Lung (tissue), 12 donors: ENCODE results near the gene TMCC1. TPM values are rescaled to one million over a fixed set of nuclear protein-coding genes. Genes with fewer than 3 reads are reported as not detected.
A peak's percentile ranks its signal among the peaks of the same experiment; 100 is the strongest.
"Not testable (repeated sequence)": the region's sequence is repeated elsewhere in the genome, so short reads cannot be mapped to it uniquely, and the experiment has no call there.

Experiments used
- ATAC-seq: fragments of 200-7000 bp; cut with Tn5 transposase; one replicate; pipeline ENCODE4 v1.9.1; 2020; ENCODE audit warnings: moderate number of reproducible peaks; ENCODE audit not compliant: insufficient read depth, low FRiP score
- DNase-seq, 3 donors: peaks; one replicate each; pipeline ENCODE4 v3.0.0-alpha.2; 2013 to 2017
- H3K27ac ChIP-seq, 2 donors: one replicate each; pipeline ENCODE4 v1.5.1; 2013; ENCODE audit warnings: mild to moderate bottlenecking in 2 of 2, moderate library complexity in 2 of 2, control low read depth in 1 of 2, inconsistent platforms in 1 of 2, low read depth in 1 of 2, low read length in 1 of 2
- H3K27me3 ChIP-seq, 3 donors: one replicate each; pipeline ENCODE4 v1.5.1; 2013; ENCODE audit warnings: low read length in 2 of 3; ENCODE audit not compliant: control insufficient read depth in 3 of 3, insufficient read depth in 3 of 3
- H3K36me3 ChIP-seq, 4 donors: one replicate each; pipeline ENCODE4 v1.5.1; 2013; ENCODE audit warnings: low read length in 4 of 4, mild to moderate bottlenecking in 1 of 4, moderate library complexity in 1 of 4; ENCODE audit not compliant: control insufficient read depth in 4 of 4, insufficient read depth in 4 of 4
- H3K4me1 ChIP-seq, 5 donors: one replicate each; pipeline ENCODE4 v1.5.1; 2013; ENCODE audit warnings: low read length in 5 of 5, mild to moderate bottlenecking in 2 of 5, moderate library complexity in 1 of 5; ENCODE audit not compliant: control insufficient read depth in 5 of 5, insufficient read depth in 5 of 5
- H3K4me3 ChIP-seq: one replicate; pipeline ENCODE4 v1.5.1; 2013; ENCODE audit warnings: mild to moderate bottlenecking, control low read depth, moderate library complexity
- H3K9ac ChIP-seq, 2 donors: one replicate each; pipeline ENCODE4 v1.5.1; 2013; ENCODE audit warnings: low read length in 2 of 2, control low read depth in 1 of 2; ENCODE audit not compliant: insufficient read depth in 1 of 2
- H3K9me3 ChIP-seq, 4 donors: one replicate each; pipeline ENCODE4 v1.5.1; 2013; ENCODE audit warnings: low read length in 3 of 4, mild to moderate bottlenecking in 1 of 4, moderate library complexity in 1 of 4; ENCODE audit not compliant: control insufficient read depth in 4 of 4, insufficient read depth in 3 of 4
- WGBS, 2 donors: extraction: QIAGEN DNeasy Blood & Tissue Kit; methylation state at CpG; one replicate each; pipeline ENCODE4 v1.1.7; 2013; 5-methylcytosine and 5-hydroxymethylcytosine counted together
- polyA plus RNA-seq, 2 donors: library from polyadenylated mRNA; stranded (reverse); fragments of 200-250 nt; gene quantifications; one replicate each; pipeline ENCODE4 v1.2.1, GENCODE V29; 2013
- total RNA-seq, 2 donors: library from RNA; depleted of rRNA in 1 of 2; stranded (reverse); fragments of >200 nt in 1 of 2; gene quantifications; one replicate each; pipeline ENCODE4 v1.2.1, GENCODE V29; 2014 to 2021
- TF ChIP-seq, protein P1 (sequence below): IDR thresholded peaks from 2 replicates; pipeline ENCODE4 v1.5.1; 2012; ENCODE audit warnings: mild to moderate bottlenecking; ENCODE audit errors: control extremely low read depth, extremely low read depth
- donor health status: control.
- donor health status: control.
- donor health status: Bipolar disorder and iron deficiency.
- donor health status: healthy.
- donor health status: DM: yes; HTN: yes; CAD: no.

TMCC1 gene
- total and polyA plus RNA-seq, 4 donors, result 8.7 to 39.4 (median 22.8) TPM

DNA sequence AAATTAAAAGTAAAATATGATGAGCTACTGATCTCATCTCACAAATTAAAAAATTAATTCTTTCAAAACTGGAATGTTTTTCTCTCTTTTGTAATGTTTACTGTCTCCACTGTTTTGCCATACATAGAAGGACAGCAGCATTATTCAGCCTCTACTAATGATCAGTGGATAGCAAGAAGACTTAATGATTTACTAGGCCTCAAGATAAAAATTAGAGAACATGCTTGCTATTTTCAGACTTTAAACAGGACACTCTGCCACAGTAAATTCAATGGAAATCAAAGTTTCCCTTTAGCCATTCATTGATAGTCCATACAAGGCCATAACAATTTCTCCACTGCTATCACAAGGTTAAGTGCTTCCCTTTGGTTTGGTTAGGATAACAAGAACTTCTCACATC is 129.4 kb downstream of the TMCC1 start:
- no peaks in the 10 kb centered on the region for H3K27me3 ChIP-seq
- TF ChIP-seq, protein P1, sequence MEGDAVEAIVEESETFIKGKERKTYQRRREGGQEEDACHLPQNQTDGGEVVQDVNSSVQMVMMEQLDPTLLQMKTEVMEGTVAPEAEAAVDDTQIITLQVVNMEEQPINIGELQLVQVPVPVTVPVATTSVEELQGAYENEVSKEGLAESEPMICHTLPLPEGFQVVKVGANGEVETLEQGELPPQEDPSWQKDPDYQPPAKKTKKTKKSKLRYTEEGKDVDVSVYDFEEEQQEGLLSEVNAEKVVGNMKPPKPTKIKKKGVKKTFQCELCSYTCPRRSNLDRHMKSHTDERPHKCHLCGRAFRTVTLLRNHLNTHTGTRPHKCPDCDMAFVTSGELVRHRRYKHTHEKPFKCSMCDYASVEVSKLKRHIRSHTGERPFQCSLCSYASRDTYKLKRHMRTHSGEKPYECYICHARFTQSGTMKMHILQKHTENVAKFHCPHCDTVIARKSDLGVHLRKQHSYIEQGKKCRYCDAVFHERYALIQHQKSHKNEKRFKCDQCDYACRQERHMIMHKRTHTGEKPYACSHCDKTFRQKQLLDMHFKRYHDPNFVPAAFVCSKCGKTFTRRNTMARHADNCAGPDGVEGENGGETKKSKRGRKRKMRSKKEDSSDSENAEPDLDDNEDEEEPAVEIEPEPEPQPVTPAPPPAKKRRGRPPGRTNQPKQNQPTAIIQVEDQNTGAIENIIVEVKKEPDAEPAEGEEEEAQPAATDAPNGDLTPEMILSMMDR, result no peak
- H3K9ac ChIP-seq, result no peak overlapping the region
- H3K9me3 ChIP-seq, result no peaks in the 10 kb centered on the region
- H3K4me1 ChIP-seq, result peaks cover 0 to 3% (median 0%) of the 10 kb centered on the region in 5 donors
- no peaks in the 10 kb centered on the region for H3K36me3 ChIP-seq
- H3K4me3 ChIP-seq, result no peak overlapping the region
- DNase-seq (no peak), ATAC-seq (no peak)
- no peak overlapping the region for H3K27ac ChIP-seq

DNA sequence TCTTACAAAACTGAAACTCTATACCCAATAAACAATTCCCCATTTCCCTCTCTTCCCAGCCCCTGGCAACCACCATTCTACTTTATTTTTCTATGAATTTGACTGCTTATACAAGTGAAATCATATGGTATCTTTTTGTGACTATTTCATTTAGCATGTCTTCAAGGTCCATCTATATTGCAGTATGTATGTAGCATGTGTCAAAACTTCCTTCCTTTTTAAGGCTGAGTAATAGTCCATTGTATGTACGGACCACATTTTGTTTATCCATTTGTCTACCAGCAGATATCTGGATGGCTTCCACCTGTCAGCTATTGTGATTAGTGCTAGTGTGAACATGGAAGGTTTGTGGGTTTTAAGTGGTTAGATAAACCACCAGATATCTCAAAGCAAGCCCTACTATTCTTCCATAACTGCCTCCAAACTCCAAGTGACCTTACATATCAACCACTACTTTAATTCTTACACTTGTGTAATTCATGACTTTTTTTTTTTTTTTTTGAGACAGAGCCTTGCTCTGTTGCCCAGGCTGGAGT is 134.7 kb downstream of the TMCC1 start:
- 22 to 38% methylated on average over 1 of the region's 1 CpG for WGBS, 2 donors
- Histone ChIP-seq H3K9ac (no peak overlapping the region), H3K36me3 (no peaks in the 10 kb centered on the region), H3K27ac (no peak overlapping the region), H3K4me1 (peaks cover 0 to 9% (median 6%) of the 10 kb centered on the region in 5 donors), H3K27me3 (no peaks in the 10 kb centered on the region), H3K9me3 (no peaks in the 10 kb centered on the region), H3K4me3 (no peak overlapping the region)
- DNase-seq (no peak), ATAC-seq (no peak)
- TF ChIP-seq, protein P1, result no peak

DNA sequence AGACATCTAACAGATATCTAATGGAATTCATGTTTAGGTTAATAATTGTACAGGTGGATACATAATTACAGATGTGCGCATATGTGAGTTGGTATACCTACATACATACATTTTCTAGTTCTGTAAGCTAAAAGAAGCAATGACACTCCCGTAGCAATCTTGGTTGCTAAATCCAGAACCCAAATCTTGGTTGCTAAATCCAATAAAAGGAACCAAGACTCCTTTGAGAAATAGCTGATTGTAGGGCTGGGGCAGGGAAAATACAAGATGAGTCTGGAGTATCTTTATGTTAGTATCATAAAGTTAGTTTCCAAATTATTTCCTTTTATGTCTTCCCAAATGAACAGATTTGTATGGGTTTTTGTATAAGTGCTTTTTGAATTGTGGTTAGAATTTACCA is 135.2 kb downstream of the TMCC1 start:
- ATAC-seq (no peak), DNase-seq (no peak)
- H3K9me3 ChIP-seq, result no peaks in the 10 kb centered on the region
- H3K4me1 ChIP-seq, result peaks cover 0 to 9% (median 6%) of the 10 kb centered on the region in 5 donors
- no peaks in the 10 kb centered on the region for H3K27me3 ChIP-seq
- H3K27ac ChIP-seq, result no peak overlapping the region
- no peak overlapping the region for H3K4me3 ChIP-seq
- WGBS, 2 donors, result 65 to 86% methylated on average over 2 of the region's 2 CpGs
- TF ChIP-seq, protein P1, result no peak
- no peak overlapping the region for H3K9ac ChIP-seq
- H3K36me3 ChIP-seq, result no peaks in the 10 kb centered on the region

DNA sequence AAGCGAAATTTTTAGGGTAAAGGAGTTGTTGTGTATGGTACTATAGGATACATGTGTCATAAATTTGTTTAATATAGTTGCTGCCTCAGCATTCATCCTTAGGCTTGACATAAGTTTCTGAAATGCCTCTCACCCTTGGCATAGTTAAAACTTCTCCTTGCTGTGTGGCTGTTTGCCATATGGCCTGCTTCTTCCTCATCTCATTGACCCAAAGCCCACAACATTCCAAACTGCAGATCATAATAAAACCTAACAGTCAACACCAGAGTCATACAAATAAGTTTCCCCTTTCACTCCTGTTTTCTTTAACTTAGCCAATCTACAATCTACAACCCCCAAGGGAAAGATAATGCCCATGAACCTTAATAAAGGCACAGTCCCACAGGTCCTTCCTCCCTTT is 136.6 kb downstream of the TMCC1 start:
- DNase-seq, result peak; percentile 43 to 79 (median 71)
- WGBS, 2 donors, result 39 to 86% methylated on average over 1 of the region's 1 CpG
- TF ChIP-seq, protein P1, result no peak
- Histone ChIP-seq H3K9ac (no peak overlapping the region), H3K9me3 (peaks cover 0 to 2% (median 0%) of the 10 kb centered on the region in 4 donors), H3K4me3 (no peak overlapping the region), H3K27ac (no peak overlapping the region), H3K27me3 (no peaks in the 10 kb centered on the region), H3K36me3 (peaks cover 0 to 3% (median 0%) of the 10 kb centered on the region in 4 donors), H3K4me1 (peaks cover 0 to 9% (median 6%) of the 10 kb centered on the region in 5 donors)
- no peak for ATAC-seq

DNA sequence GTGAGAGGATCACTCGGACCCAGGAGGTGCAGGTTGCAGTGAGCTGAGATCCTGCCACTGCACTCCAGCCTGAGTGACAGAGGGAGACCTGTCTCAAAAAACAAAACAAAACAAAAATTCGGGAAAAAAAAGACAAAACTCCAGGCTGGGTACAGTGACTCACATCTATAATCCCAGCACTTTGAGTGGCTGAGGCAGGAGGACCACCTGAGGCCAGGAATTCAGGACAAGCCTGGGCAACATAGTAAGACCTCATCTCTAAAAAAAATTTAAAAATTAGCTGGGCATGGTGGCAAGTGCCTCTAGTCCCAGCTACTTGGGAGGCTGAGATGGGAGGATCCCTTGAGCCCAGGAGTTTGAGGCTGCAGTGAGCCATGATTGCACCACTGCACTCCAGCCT is 142.4 kb downstream of the TMCC1 start:
- not testable (repeated sequence) for DNase-seq, H3K27ac ChIP-seq, H3K4me3 ChIP-seq, H3K36me3 ChIP-seq, H3K9me3 ChIP-seq, H3K9ac ChIP-seq, H3K27me3 ChIP-seq, ATAC-seq
- 91 to 93% methylated on average over 2 of the region's 2 CpGs for WGBS, 2 donors
- peaks cover 0 to 15% (median 0%) of the 10 kb centered on the region in 5 donors for H3K4me1 ChIP-seq
